Activated CD4-positive, alpha-beta T cell treated with anti-CD3 and anti-CD28 coated beads, Interleukin-10, Interleukin-2, amounts not matched to agents 100 ng/mL and 50 ng/mL, durations not matched to agents 16 hours and 8 hours (primary cell): ENCODE results near the gene EFHC2.
"Not testable (repeated sequence)": the region's sequence is repeated elsewhere in the genome, so short reads cannot be mapped to it uniquely, and the experiment has no call there.

Experiments used
- DNase-seq: peaks from one replicate; pipeline ENCODE4 v3.0.0-alpha.2; 2020

Gene EFHC2

DNA sequence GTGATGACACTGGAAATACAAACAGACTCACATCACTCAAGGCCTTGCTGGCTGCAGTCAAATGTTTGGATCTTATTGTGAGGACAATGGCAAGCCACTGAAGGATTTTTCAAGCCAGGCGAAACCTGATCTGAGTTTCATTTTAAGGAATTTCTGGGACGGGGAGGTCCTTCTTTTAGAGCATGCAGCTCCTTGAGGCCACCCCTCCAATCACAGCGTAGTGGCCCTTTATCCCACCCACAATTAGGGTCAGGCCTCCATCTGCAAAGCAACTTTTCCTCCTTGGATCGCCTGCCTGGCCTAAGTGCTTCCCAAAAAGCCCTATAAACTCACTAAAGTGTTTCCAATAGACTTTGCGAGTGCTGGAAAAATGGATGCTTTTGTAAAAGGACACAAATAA is 115.5 kb downstream of the EFHC2 start:
- DNase-seq: no peak

DNA sequence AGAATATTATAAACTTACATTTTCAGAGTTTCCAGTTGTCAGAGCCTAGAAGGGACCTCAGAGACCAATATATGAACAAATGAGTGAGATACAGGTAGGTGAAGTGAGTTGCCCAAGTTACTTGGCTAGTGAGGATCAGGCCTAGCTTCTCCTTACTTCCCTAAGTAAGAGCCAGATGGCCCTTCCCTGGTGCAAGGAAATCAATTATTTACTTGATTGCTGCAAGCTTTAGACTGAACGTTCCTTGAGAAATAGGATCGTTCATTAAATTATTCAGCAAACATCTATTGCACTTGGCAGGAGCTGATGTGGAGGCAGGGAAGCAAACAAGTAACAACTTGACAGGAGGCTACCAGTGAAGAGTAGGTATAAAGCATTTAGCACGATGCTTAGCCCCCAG is 117.8 kb downstream of the EFHC2 start:
- DNase-seq: no peak

DNA sequence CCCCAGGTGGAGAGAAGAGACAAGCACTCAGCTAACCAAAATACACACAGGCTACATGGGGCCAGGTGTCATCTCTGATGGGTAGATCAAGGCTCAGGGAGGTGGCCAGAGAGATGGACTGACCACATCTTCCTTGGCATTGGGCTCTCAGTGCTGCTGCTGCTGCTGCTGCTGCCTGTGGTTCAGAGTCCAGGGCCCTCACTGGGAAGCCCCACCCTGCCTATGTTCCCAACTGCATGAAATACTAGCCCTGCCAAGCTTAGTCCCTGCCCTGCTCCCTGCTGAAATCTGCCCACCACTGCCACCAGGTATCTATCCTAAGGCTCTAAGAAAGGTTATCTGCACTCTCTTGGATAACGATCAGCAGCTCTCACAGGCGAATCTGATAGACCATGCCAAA is 118.7 kb downstream of the EFHC2 start:
- no peak for DNase-seq

DNA sequence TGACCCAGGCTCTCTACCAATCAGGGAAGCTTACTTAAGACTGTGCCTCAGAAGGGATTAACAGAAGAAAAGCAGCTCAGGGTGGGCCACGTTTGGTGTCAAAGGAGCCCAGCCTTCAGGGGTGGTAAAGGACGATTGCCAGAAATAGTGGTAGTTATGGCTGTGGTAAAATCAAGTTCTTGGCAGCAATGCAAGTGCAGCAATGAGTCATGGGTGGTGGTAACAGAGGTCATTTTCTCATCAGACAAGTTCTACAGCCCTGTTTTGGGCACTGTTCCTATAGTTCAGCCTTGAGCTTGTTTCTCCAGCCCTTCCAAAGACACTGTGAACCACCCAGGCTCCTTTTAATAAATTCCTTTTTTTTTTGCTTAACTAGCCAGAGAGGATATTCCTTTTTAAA is 120.3 kb downstream of the EFHC2 start:
- DNase-seq: no peak

DNA sequence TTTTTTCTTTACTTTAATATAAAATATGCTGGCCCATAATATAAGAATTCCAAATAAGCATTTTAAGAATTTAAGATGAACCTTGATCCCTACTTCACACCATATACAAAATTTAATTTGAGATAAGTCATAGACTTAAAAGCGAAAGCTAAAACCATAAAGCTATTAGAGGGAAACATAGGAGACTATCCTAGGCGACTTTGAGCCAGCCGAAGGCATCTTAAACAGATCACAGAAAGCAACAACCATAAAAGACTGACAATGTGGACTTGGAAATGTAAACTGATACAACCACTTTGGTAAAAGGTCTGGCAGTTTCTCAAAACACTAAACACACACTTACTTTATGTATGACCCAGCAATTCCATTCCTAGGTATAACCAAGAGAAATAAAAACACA is 125.0 kb downstream of the EFHC2 start:
- no peak for DNase-seq

DNA sequence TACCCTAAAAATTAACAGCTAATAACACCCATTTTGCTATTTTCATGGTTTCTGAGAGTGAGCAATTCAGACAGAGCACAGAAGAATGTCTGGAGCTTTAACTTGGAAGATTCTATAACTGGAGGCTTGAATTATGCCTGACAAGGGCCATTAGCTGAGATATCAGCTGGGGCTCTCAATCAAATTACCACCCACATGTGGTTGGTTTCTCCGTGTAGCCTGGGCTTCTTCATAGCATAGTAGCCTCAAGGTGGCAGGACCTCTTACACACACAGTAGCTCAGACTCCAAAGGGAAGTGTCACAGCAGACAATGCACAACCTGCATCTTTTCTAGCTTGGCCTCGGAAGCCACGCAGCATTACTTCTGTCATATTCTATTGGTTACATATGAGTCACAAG is 127.3 kb downstream of the EFHC2 start:
- DNase-seq: no peak

DNA sequence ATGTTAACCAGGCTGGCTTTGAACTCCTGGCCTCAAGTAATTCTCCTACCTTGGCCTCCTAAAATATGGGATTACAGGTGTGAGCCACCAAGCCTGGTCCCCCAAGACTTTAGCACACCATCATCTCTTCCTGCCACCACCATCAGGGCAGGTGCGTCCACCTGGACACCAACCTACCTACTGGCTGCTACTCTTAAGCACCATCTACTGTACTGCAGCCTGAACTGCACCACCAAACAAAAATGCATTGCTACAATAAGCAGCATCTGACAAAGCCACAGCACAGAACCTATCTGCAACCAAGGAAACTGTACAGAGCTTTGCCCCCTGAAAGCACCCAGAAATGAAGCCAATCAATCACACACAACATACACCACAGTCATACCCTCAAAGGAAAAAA is 139.7 kb downstream of the EFHC2 start:
- DNase-seq: no peak

DNA sequence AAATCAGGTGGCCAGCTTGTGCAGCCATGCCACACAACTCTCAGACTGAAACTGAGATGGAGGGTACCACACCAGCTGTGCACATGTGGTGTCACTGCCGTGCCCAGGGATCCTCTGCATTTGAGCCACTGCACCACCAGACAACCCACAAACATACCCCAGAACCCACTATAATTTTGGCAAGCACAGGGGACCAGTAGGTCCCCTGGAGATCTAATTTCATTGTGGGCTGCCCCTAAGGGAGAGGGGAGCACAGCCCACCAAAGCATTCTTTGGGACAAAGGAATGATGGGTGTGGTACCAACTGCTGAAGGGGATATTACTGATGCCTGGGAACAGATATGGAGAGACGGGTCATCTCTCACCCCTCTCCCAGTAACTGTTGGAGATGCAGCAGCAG is 140.9 kb downstream of the EFHC2 start:
- no peak for DNase-seq

DNA sequence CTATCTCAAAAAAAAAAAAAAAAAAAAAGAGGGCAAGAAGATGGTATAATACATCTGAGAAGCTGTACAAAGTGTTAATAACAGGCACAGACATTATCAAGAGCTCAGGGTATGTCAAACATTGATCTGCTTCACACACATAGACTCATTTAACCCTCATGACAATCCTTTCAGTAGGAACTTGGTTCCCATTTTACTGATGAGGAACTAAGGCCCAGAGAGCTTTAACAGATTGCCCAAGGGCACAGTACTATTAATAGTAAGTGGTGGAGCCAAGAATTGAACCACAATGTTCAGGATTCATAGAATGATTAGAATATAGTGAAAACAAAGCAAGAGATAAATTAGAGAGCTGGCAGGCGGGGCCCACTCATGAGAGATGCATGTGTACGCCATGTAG is 154.4 kb downstream of the EFHC2 start:
- no peak for DNase-seq

DNA sequence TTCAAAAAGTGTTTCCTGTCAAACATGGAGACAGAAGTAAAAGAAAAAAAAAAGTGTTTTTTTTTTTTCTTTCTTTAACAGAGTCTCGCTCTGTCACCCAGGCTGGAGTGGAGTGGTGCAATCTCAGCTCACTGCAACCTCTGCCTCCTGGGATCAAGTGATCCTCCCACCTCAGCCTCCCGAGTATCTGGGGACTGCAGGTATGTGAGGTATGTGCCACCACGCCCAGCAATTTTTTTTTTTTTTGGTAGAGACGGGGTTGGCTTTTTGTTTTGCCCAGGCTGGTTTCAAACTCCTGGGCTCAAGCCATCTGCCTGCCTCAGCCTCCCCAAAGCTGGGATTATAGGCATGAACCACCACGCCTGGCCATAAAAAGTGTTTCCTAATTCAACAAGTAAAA is 155.6 kb downstream of the EFHC2 start:
- not testable (repeated sequence) for DNase-seq

DNA sequence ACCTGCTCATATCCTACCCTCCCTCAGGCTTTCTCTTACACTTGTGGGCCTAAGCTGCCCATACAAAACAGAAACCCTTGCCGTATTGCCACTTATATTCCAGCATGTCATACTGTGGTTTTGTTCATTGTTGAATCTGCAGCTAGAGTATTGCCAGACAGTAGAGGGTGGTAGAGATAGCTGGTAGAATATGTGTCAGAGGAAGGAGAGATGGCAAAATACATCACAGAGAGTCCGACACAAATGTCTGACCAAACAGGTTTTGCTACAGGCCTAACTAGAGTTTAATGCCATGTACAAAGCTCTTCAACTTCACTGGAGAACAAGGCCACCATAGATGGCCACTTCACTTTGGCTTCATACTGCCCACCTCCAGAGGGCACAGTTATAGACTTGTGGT is 160.1 kb downstream of the EFHC2 start:
- no peak for DNase-seq

DNA sequence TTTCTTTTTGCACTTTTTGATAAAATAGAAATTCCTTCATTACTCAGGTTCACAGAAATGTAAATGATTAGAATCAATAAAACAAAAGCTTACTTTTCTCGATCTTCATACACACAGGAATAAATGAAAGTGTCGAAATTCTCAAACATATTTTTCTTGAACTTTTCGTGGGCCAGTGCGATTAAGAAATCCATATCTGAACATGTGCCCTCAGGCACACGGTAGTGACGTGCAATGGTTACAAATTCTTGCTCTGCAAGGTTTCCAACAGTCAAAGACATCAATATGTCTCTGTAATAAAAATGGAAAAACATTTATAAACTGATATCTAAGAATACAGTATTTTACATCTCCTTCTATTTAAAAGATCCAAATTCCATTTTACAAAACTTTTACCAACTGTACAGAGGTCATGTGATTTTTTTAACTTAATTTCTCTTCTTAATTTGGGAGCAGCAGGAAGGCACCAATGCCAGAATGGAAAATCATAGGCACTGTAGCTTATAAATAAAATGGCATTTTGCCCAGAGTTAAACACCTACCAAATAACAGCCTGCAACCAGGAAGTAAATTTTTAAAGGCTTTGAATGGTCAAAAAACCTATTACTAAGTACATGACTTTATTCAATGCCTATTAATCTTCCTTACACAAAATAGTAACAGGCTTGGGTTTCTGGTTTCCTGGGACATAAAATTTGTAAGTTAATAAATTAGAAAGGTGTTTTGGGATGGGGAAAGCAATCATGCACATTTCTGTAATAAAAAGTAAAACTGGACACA is 165.0 kb downstream of the EFHC2 start:
- no peak for DNase-seq

DNA sequence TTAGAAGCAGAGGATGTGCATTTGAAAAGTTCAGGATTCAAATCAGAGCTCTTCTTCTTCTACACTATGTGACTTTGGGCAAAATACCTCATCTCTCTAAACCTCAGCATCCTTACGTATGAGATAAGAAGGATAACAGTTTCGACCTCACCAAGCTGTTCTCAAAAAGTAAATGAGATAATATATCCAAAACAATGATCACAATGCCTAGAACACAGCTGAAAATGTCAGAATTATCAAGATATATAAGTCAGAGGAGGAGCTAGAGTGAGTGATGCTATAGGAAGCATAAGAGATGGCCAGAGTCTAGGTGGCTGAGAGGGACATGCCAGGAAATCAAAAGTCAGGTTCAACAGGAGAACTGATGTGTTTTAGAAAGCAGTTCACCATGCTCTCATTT is 168.0 kb downstream of the EFHC2 start:
- no peak for DNase-seq

DNA sequence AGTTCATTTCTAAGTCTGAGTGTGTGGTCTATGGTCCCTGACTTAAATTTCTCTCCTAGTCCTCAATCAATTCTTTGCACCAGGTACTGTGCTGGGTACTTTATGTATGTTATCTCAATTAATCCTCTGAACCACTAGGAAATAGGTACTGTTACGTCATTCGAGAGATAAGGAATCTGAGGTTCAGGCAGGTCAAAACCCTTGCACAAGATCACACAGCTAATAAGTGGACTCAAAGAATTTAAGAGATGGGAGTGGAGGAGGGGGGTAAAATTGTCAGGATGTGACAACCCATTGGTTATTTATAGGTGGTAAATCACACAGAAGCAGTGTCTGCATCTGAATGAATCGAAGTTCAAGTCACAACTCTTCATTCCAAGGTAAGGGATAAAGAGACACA is 169.4 kb downstream of the EFHC2 start:
- no peak for DNase-seq

DNA sequence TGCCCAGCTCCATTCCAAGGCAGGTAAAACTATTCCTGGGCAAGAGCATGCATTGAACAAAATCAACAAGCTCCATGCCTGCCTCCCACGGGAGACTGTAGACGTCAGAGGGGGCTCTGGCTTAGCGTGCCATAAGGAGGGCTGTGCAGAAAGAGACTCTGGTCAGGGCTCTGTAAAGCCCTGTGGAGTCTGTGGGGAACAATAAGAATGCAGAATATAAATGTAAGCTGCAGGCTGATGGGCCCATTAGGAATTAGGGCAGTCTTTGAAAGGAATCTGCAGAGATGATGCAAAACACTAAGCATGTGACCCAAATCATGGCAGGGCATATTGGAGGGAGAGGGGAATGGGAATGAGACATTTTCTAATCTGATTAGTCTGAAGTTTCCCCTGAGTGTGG is 170.3 kb downstream of the EFHC2 start:
- DNase-seq: no peak

DNA sequence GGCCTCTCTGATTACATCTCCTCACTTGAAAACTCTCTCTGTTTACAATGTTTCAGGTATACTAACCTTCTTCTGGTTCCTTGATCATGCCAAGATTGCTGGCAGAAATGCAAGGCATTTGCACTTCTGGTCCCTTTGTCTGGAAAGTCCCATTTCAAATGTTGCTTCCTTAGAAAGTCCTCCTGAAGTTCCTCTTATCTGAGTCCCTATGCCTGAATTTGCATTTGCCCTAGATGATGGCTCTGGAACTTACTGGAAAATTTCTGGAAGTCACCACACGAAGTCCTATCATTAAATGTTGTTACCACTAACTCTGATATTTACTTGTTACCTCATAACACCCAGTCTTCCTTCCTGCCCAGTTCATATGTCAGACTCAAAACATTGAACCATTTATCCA is 176.4 kb downstream of the EFHC2 start:
- DNase-seq: no peak

DNA sequence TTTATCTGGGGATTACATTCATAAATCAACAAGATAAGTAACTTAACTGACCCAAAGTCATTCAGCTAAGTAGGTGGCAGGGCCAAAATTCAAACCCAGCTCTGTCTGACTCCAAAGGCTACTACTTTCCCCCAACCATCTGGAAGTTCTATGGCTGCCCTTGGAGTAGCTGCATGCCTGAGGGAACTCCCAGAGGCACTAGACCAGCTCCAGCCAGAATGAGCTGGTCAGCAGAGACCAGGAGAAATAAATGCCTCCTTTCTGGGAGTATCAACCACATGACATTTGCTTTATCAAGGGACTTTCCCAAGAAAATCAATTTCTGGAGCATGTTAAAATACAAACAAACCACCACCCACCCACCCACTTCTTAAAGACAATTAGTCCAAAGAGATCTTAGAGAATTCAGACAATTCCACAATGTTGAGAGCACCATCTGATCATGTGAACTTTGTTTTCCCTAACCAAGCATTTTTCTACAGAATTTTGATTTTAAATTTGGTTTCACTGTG is 180.5 kb downstream of the EFHC2 start:
- DNase-seq: no peak

DNA sequence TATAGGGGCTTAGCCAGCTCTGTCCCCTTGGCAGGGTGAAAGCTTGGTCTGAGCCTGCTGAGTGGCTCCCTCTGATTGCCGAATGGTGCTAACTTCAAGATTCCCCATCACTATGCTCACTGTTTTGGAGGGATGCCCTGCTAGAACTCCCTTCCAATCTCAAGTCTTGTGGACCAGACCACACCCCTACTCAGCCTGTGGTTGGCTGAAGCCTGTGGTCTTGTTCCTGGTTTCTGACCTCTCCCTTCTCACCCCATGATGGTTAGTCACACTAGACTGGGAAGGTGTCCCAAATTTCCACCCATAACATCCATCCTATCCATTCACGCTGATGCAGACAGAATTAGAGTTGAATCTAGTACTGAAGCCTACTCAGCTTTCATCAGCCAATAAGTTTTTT is 185.6 kb downstream of the EFHC2 start:
- DNase-seq: no peak

DNA sequence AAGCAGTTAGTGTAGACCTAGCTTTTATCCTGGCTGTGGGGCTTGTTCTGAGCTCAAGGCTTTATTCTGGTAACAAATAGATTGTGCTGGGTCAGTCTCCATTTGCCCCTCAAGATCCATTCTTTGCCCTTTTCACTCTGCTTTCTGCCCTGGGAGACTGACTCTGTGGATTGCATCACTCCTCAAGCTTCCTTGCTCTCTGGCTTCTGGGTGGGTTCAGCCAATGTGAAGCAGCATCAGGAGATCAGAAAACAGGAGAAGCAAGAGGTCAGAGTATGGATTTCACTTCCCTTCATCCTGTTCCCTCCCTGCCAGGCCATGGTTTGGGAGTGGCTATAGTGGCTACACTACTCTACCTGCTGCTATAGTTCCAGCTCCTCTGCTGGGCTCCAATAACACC is 186.2 kb downstream of the EFHC2 start:
- no peak for DNase-seq

DNA sequence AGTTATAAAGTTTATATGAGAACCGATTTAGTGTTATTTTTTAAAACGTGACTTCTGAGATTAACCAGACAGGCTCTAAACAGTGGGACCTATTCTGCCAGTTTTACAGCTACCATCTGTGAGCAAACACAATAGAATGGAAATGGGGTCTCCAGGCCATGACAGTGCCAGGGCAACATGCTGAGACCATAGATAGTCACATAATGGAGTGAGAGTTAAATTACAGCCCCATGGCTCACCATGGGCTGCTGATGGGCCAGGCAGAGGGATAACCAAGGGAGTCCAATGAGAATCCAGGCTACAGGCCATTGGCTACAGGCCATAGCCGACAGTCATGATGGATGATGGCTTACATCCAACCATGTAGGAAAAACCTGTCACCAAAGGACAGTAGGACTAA is 186.7 kb downstream of the EFHC2 start:
- DNase-seq: no peak

DNA sequence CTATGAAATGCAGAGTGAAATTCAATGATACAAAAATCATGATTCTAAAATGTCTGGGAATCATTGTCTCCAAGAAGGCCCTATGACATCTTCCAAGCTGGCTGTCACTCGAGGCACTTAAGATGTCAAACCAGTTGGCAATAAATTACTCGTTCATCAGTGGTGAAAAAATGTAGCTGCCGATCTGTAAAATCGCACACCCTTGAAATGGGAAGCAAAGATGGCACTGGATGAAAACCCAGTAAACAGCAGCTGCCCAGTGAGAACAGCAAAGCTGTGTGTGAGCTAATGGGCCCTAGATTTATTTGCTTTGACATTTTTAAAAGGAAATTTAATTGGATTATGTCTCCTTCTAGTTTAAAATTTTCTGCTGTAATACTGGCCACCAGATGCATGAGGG is 188.3 kb downstream of the EFHC2 start:
- no peak for DNase-seq

DNA sequence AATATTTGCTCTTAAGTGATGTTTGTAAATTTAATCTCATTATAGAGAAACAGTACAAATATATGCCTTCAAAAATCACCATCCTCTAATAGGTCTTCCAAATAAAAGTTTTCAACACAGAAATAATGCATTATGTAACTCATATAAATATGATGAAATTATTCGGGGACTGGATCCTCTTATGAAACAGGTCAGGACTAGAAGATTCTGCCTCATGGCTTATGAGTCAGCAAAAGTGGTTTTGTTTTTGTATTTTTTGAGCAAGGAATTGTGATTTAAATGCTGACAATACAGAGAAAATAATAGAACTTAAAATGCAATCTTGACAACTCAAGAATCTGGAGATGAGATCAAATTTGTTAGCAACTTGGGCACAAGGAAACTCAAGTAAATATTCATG is 190.6 kb downstream of the EFHC2 start:
- DNase-seq: no peak

DNA sequence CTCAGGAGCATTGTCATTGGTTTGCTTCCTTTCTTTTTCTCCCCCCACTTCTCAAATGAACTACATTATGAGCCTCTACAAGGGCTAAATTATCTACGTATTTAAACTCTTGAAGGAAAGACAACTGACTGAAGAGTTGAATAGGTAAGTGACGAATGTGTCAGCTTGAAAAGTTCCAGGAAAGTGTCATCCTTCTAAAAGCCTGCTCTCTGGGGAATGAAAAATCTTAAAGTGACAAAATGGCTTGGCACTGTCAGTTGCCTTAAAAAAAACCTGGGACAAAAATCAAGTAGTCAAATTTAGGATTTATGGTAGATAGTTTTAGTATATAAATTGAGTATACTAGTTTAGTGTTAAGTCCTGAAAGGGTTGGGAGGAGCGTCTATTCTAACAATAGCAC is 196.3 kb downstream of the EFHC2 start:
- DNase-seq: no peak

DNA sequence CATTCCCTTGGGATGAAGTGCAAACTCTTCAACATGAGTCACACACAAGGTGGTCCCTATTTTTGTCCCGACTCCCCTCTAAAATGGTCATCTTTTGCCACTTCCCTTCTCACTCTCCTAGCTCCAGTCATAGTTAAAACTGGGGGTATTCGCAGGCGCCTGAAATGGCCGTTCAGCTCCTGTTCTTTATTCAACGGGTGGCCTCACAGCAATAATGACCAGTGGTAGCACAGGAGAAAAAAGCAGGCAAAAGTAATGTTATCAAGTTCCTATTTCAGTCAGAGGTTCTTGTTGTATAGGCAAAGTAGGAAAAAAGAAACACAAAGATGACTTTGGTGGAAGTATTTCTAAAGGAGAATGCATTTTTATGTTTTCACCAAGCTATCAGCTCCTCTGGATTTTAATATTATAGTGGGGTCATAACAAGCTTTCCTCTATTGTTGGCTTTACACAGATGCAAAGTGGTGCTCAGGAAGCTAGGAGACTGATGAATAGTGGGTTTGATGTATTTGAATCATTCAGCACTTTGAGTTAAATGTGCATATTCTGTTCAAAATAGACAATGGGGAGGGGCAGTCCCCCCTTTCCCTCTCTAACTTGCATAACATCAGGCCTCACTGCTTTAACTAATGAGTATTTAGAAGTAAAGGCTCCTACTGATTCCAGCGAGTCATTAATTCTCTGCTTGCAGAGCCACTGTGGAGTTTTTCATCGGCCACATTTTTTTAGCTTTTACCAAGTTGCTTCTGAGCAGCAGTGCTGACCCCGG is 199.1 kb downstream of the EFHC2 start:
- DNase-seq: no peak
